Measurements from ENCODE around the gene PPP1R26. TPM values are rescaled to one million over a fixed set of nuclear protein-coding genes. Genes with fewer than 3 reads are reported as not detected.

The PPP1R26 gene
- total RNA-seq, 2 experiments from 2014 or later: 0.52 to 0.67 TPM

DNA sequence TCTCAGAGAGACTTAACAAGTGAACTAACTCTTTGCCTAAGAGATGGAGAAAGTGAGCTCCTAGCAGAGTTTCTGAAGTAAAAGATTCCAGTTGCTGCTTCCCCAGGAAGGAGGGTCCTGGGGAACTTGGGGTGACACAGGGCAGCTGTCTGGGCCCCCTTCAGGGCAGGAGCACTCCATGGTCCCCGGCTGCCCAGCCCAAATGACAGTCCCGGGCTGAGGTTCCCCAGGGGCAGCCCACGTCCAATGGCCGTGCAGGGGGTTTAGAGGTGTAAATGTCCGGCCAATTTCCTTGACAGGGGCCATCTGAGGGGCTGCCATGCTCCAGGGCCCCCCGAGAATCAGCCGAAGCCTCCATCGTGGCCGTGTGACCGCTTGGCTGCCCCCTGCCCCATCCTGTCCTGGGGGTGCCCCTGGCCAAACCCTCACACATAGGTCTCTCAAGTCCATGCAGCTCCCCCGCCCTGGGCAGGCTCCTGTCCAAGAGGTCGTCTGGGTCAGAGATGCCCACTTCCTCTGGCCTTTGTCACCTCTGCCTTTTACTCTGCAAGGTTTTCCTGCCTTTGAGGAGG, 5.5 kb upstream of the PPP1R26 start:
- DNase-seq: no peak
- H3K4me1 Mint-ChIP-seq: peaks cover 8% of the 10 kb centered on the region
- CTCF ChIA-PET: no interaction called here
- POLR2A ChIA-PET: interaction anchor here (0.6 kb wide), 1 partner anchor 403 kb away, joined by 13 read pairs; no protein-coding TSS in a partner anchor
- H3K36me3 Mint-ChIP-seq (ENCODE audit: low read depth): no peaks in the 10 kb centered on the region
- H3K27ac Mint-ChIP-seq: no peak overlapping the region
- no peak overlapping the region for H3K4me3 Mint-ChIP-seq
- H3K27me3 Mint-ChIP-seq: peaks cover 20% of the 10 kb centered on the region
- no peaks in the 10 kb centered on the region for H3K9me3 Mint-ChIP-seq

- H3K27ac Mint-ChIP-seq: no peak overlapping the region
- CTCF ChIA-PET: no interaction called here
- DNase-seq: no peak
- POLR2A ChIA-PET: no interaction called here
- H3K27me3 Mint-ChIP-seq: peaks cover 20% of the 10 kb centered on the region
- H3K9me3 Mint-ChIP-seq: no peaks in the 10 kb centered on the region
- no peak overlapping the region for H3K4me3 Mint-ChIP-seq
- H3K36me3 Mint-ChIP-seq (ENCODE audit: low read depth): no peaks in the 10 kb centered on the region
- peaks cover 5% of the 10 kb centered on the region for H3K4me1 Mint-ChIP-seq
Observed at GRCh38 chr9:135474915-135475314, 4.7 kb upstream of the PPP1R26 start.

DNA sequence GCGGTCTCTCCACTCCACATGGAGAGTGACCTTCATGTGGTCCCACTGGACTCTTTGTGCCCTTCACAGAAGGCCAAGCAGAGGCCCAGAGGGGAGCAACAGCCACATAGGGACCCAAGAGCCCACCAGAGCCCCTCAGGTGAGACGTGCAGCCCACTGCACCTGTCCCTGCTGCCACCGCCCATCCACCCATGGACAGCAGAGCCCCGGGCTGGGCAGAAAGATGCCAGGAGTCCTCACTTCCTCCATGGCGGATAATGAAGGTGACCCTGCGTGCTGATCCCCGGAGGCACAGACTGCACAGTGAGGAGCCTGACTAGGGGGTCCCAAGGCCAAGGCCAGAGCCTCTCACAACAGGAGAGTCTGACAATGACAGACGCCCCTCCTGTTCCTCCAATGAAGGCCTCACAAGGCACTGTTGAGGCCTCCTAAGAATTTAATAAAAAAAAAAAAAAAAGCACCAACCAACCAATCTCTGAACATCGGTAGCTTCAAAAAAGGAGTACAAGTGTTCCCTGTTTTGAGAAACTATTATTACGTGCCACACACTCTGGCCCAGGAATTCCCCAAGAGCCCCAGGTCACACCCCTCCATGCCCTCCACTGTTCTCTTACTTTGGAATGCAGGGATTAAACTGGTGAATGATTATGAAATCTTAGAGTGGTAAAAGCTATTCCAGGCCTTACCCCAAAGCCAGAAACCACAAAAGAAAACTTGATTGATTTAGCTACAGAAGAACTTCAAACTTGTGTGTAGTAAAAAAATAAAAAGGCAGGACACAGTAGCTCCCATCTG, 2.8 kb upstream of the PPP1R26 start:
- Mint-ChIP-seq H3K4me1 (peaks cover 4% of the 10 kb centered on the region), H3K4me3 (no peak overlapping the region), H3K36me3 (ENCODE audit: low read depth) (no peaks in the 10 kb centered on the region), H3K27me3 (peaks cover 32% of the 10 kb centered on the region), H3K9me3 (no peaks in the 10 kb centered on the region), H3K27ac (no peak overlapping the region)
- CTCF ChIA-PET: interaction anchor here (1.0 kb wide), 1 partner anchor 11 kb away, joined by 3 read pairs; no protein-coding TSS in a partner anchor
- DNase-seq: no peak
- POLR2A ChIA-PET: no interaction called here

- no peak for DNase-seq
Observed at GRCh38 chr9:135478191-135478590, 1.4 kb upstream of the PPP1R26 start.

GRCh38 chr9:135478829-135479468, 633 bp upstream of the PPP1R26 start:
- Mint-ChIP-seq H3K27me3 (peaks cover 41% of the 10 kb centered on the region), H3K4me3 (peak overlapping the region; percentile 65), H3K36me3 (ENCODE audit: low read depth) (no peaks in the 10 kb centered on the region), H3K4me1 (peaks cover 4% of the 10 kb centered on the region), H3K9me3 (no peaks in the 10 kb centered on the region), H3K27ac (no peak overlapping the region)
- DNase-seq: no peak
- ChIA-PET CTCF (no interaction called here), POLR2A (no interaction called here)

More at GRCh38 chr9:135478191-135478590, 1.4 kb upstream of the PPP1R26 start:
- Mint-ChIP-seq H3K27ac (no peak overlapping the region), H3K4me3 (peak overlapping the region; percentile 65), H3K27me3 (peaks cover 41% of the 10 kb centered on the region), H3K9me3 (no peaks in the 10 kb centered on the region), H3K4me1 (peaks cover 4% of the 10 kb centered on the region), H3K36me3 (ENCODE audit: low read depth) (no peaks in the 10 kb centered on the region)
- POLR2A ChIA-PET: no interaction called here
- CTCF ChIA-PET: no interaction called here

GRCh38 chr9:135480071-135480939, 723 bp downstream of the PPP1R26 start:
- Mint-ChIP-seq H3K27me3 (peaks cover 41% of the 10 kb centered on the region), H3K4me1 (peaks cover 4% of the 10 kb centered on the region), H3K36me3 (ENCODE audit: low read depth) (no peaks in the 10 kb centered on the region), H3K4me3 (no peak overlapping the region), H3K27ac (no peak overlapping the region), H3K9me3 (no peaks in the 10 kb centered on the region)
- DNase-seq: no peak
- ChIA-PET CTCF (interaction anchor here (1.0 kb wide), 1 partner anchor 20 kb away, joined by 3 read pairs; no protein-coding TSS in a partner anchor), POLR2A (no interaction called here)

DNA sequence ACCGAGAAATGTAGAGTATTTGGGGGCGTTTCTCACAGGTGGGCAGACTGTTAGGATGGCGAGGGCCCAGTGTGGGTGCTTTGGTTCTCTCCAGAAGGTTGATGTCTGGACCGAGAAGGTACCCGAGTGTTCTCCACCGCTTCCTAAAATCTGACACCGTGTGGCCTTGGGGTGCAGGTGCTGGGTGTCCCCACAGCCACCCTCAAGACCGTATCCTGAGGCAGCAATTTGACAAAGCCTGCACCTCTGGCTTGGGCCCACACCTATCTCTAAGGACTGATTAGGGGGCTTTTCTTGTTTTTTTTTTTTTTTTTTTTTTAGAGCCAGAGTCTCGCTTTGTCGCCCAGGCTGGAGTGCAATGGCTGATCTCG, 1.3 kb downstream of the PPP1R26 start:
- peak overlapping the region; percentile 25 for H3K4me3 Mint-ChIP-seq
- POLR2A ChIA-PET: no interaction called here
- CTCF ChIA-PET: no interaction called here
- peaks cover 4% of the 10 kb centered on the region for H3K4me1 Mint-ChIP-seq
- H3K27me3 Mint-ChIP-seq: peaks cover 37% of the 10 kb centered on the region
- no peak for DNase-seq
- no peaks in the 10 kb centered on the region for H3K9me3 Mint-ChIP-seq
- H3K36me3 Mint-ChIP-seq (ENCODE audit: low read depth): no peaks in the 10 kb centered on the region
- H3K27ac Mint-ChIP-seq: no peak overlapping the region

- POLR2A ChIA-PET: no interaction called here
- CTCF ChIA-PET: interaction anchor here (1.1 to 1.2 kb wide), 2 partner anchors 18 to 43 kb away, joined by 3 read pairs; a partner anchor contains a TSS
- Mint-ChIP-seq H3K4me3 (no peak overlapping the region), H3K36me3 (ENCODE audit: low read depth) (no peaks in the 10 kb centered on the region), H3K4me1 (peaks cover 4% of the 10 kb centered on the region), H3K27ac (no peak overlapping the region), H3K27me3 (peaks cover 36% of the 10 kb centered on the region), H3K9me3 (no peaks in the 10 kb centered on the region)
- no peak for DNase-seq
Observed at GRCh38 chr9:135482015-135482754, 2.6 kb downstream of the PPP1R26 start.

DNA sequence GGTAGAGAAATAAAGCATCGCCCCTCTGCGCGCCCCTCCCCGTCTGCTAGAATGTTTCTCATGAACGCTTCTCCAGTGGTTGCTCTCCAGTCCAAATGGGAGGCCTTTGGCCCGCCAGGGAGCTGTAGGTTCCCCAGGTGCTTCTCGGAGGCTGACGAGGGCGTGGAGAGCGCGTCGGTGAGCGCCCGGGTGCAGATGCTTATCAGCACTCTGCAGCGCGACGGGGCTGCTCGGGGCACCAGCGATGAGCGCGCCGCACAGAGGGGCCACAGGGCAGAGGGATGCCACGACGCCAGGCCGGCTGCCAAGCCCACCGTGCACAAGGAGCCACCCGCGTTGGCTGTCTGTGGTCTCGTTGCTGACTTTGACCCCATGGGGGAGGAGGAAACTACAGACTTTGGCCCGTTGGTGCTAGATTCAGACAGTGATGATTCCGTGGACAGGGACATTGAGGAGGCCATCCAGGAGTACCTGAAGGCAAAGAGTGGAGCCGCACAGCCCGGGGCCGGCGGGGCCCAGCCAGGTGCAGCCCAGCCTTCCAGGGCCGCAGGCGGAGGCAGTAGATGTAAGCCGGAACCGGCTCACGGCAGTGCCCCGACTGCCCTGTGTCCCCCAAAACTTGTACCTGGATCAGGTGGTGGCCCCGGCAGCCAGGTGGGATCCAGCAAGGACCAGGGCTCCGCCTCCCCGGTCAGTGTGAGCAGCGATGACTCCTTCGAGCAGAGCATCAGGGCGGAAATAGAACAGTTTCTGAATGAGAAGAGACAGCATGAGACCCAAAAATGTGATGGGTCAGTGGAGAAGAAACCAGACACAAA, 5.1 kb downstream of the PPP1R26 start:
- POLR2A ChIA-PET: no interaction called here
- H3K27me3 Mint-ChIP-seq: peaks cover 22% of the 10 kb centered on the region
- H3K9me3 Mint-ChIP-seq: no peaks in the 10 kb centered on the region
- no peak overlapping the region for H3K4me3 Mint-ChIP-seq
- H3K36me3 Mint-ChIP-seq (ENCODE audit: low read depth): no peaks in the 10 kb centered on the region
- DNase-seq: no peak
- CTCF ChIA-PET: no interaction called here
- H3K4me1 Mint-ChIP-seq: no peaks in the 10 kb centered on the region
- H3K27ac Mint-ChIP-seq: no peak overlapping the region

GRCh38 chr9:135485385-135485784, 5.8 kb downstream of the PPP1R26 start:
- ChIA-PET CTCF (interaction anchor here (0.6 kb wide), 1 partner anchor 67 kb away, joined by 3 read pairs; no protein-coding TSS in a partner anchor), POLR2A (no interaction called here)
- Mint-ChIP-seq H3K4me1 (no peaks in the 10 kb centered on the region), H3K9me3 (no peaks in the 10 kb centered on the region), H3K27ac (no peak overlapping the region), H3K27me3 (peaks cover 21% of the 10 kb centered on the region), H3K4me3 (no peak overlapping the region), H3K36me3 (ENCODE audit: low read depth) (no peaks in the 10 kb centered on the region)
- DNase-seq: no peak

DNA sequence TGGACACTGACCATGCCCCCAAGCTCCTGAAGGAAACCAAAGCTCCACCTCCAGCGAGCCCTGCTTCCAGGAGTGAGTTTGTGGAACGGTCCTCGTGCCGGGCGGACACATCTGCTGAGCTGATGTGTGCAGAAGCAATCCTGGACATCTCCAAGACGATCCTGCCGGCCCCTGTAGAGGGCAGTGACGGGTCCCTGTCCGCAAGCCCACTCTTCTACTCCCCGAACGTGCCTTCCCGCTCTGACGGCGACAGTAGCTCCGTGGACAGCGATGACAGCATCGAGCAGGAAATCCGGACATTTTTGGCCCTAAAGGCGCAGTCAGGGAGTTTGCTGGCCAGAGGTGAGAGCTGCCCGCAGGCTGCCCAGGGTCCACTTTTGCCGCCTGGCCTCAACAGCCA, 6.2 kb downstream of the PPP1R26 start:
- no peaks in the 10 kb centered on the region for H3K4me1 Mint-ChIP-seq
- POLR2A ChIA-PET: no interaction called here
- no peak overlapping the region for H3K4me3 Mint-ChIP-seq
- no peaks in the 10 kb centered on the region for H3K9me3 Mint-ChIP-seq
- no peak for DNase-seq
- CTCF ChIA-PET: interaction anchor here (0.6 kb wide), 1 partner anchor 67 kb away, joined by 3 read pairs; no protein-coding TSS in a partner anchor
- H3K27ac Mint-ChIP-seq: no peak overlapping the region
- no peaks in the 10 kb centered on the region for H3K36me3 Mint-ChIP-seq (ENCODE audit: low read depth)
- H3K27me3 Mint-ChIP-seq: peaks cover 16% of the 10 kb centered on the region
